Measurements from ENCODE around the gene CLEC3B.

DNA sequence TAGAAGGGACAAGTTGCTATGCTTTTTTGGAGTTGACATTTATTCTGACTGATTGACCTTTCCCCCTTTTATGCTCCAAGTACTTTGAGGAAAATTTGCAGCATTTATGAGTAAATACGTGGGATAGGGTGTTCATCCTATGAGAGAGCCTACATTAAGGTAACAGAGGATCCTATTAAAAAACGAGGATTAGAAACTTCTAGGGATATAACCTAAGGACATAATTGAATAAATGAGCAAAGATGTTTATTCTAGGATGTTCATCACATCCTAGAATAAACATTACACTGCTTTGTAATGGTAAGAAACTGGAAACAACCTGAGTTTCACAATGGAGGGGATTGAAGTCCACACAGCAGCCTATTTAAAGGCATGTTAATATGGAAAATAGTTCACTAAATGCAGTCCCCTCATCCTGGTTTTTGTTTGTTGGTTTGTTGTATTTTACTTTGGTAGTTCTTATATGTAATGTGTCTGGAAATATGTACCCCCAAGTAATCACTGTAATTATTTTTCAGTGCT is 23.9 kb upstream of the CLEC3B start:
- TF ChIP-seq CTCF (IDR thresholded peaks at IDR 0.05): no peak
- TF ChIP-seq POLR2A (IDR thresholded peaks at IDR 0.05): no peak
- no peak for TF ChIP-seq POLR2AphosphoS5 (IDR thresholded peaks at IDR 0.05)
- TF ChIP-seq EP300 (IDR thresholded peaks at IDR 0.05): no peak
